GM21390 (cell line): Measurements from ENCODE around the gene PRR20G.
"Not testable (repeated sequence)": the region's sequence is repeated elsewhere in the genome, so short reads cannot be mapped to it uniquely, and the experiment has no call there.

ENCODE experiments used
- ATAC-seq: cut with Tn5 transposase; IDR thresholded peaks from one replicate; pipeline ENCODE4 v1.9.1; 2021; ENCODE audit not compliant: unreplicated experiment

Gene PRR20G

GRCh38 chr3:127287840-127288239, at the start of gene PRR20G:
TSS of gene PRR20G (minus strand) at chr3:127288046. CDS start at chr3:127287365, 681 bp downstream.
- no peak for ATAC-seq

- ATAC-seq: no peak
Observed at GRCh38 chr3:127337001-127337400, 49.2 kb upstream of the PRR20G start.

GRCh38 chr3:127336101-127336500, 48.3 kb upstream of the PRR20G start:
- no peak for ATAC-seq

GRCh38 chr3:127330385-127330784, 42.5 kb upstream of the PRR20G start:
- no peak for ATAC-seq

GRCh38 chr3:127329631-127330285, 41.9 kb upstream of the PRR20G start:
- ATAC-seq: no peak

GRCh38 chr3:127328421-127328820, 40.6 kb upstream of the PRR20G start:
- ATAC-seq: no peak

- ATAC-seq: no peak
Observed at GRCh38 chr3:127326341-127326740, 38.5 kb upstream of the PRR20G start.

GRCh38 chr3:127325629-127325961, 37.7 kb upstream of the PRR20G start:
- ATAC-seq: no peak

- ATAC-seq: no peak
Observed at GRCh38 chr3:127324913-127325628, 37.2 kb upstream of the PRR20G start.

- ATAC-seq: no peak
Observed at GRCh38 chr3:127324076-127324475, 36.2 kb upstream of the PRR20G start.

- ATAC-seq: no peak
Observed at GRCh38 chr3:127323581-127323980, 35.7 kb upstream of the PRR20G start.

GRCh38 chr3:127321371-127321770, 33.5 kb upstream of the PRR20G start:
- no peak for ATAC-seq

GRCh38 chr3:127320529-127321121, 32.8 kb upstream of the PRR20G start:
- no peak for ATAC-seq

GRCh38 chr3:127316685-127317084, 28.8 kb upstream of the PRR20G start:
- ATAC-seq: no peak

- ATAC-seq: no peak
Observed at GRCh38 chr3:127312818-127313217, 25.0 kb upstream of the PRR20G start.

- not testable (repeated sequence) for ATAC-seq
Observed at GRCh38 chr3:127308821-127309220, 21.0 kb upstream of the PRR20G start.

GRCh38 chr3:127307916-127308315, 20.1 kb upstream of the PRR20G start:
- no peak for ATAC-seq

GRCh38 chr3:127307112-127307835, 19.4 kb upstream of the PRR20G start:
- no peak for ATAC-seq

- no peak for ATAC-seq
Observed at GRCh38 chr3:127306361-127307111, 18.7 kb upstream of the PRR20G start.

- ATAC-seq: no peak
Observed at GRCh38 chr3:127305499-127306060, 17.7 kb upstream of the PRR20G start.
